NT2/D1 (cell line): ENCODE data around the gene TOP3B.

ENCODE experiments used
- SUZ12 ChIP-seq: IDR thresholded peaks from 2 replicates; pipeline ENCODE4 v1.6.1; 2011; ENCODE audit not compliant: insufficient read length, insufficient read depth; ENCODE audit errors: extremely low read depth
- YY1 ChIP-seq: IDR thresholded peaks from 2 replicates; pipeline ENCODE4 v1.6.1; 2011; ENCODE audit not compliant: insufficient read length, insufficient read depth

DNA sequence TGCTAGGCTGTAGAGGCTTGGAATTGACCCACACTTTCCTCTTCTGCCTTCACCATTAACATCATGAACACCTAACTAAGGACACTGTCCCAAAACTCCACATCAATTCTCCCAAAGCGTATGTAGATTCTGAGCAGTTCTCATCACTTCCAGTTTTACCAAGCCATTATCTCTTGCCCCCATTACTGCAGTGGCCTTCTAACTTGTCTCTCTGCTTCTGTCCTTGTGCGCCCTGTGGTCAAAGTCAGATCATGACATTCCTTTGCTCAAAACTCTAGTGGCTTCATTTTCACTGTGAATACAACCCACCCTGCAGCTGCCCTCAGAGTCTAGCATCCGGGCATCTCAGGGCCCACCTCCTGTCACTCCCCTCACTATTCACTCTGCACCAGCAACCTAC, 13.1 kb upstream of the TOP3B start:
- TF ChIP-seq YY1, result no peak
- no peak for TF ChIP-seq SUZ12
